ENCODE results near the gene KRTAP10-6.

Gene KRTAP10-6

GRCh38 chr21:44568261-44568660, 24.0 kb downstream of the KRTAP10-6 start:
- no peak overlapping the region for H4K12ac ChIP-seq (ENCODE audit: low read depth, low read length)
- H2AFZ ChIP-seq (ENCODE audit: insufficient read depth, low read length, poor library complexity): no peak overlapping the region
- no peaks in the 10 kb centered on the region for H3K79me1 ChIP-seq (ENCODE audit: low read length)
- no peak overlapping the region for H4K91ac ChIP-seq (ENCODE audit: low read depth, low read length)
- H3K14ac ChIP-seq (ENCODE audit: low read length): no peak overlapping the region
- no peak overlapping the region for H3K4me2 ChIP-seq (ENCODE audit: low read length)
- H2BK5ac ChIP-seq (ENCODE audit: low read depth, low read length, poor library complexity): no peak overlapping the region
- no peaks in the 10 kb centered on the region for H3K4me1 ChIP-seq (ENCODE audit: control insufficient read depth in 1 of 2, insufficient read depth in 2 of 2, low read length in 2 of 2)
- no peak overlapping the region for H3K23ac ChIP-seq (ENCODE audit: low read length)
- H2BK12ac ChIP-seq (ENCODE audit: low read length): no peak overlapping the region
- no peak overlapping the region for H2AK5ac ChIP-seq (ENCODE audit: low read length)
- no peak overlapping the region for H3K27ac ChIP-seq (ENCODE audit: low read depth, low read length)
- no peak overlapping the region for H3K4me3 ChIP-seq (ENCODE audit: low read depth, low read length)
- no peak overlapping the region for H2BK120ac ChIP-seq (ENCODE audit: insufficient read depth, low read length, poor library complexity)
- no peaks in the 10 kb centered on the region for H3K27me3 ChIP-seq (ENCODE audit: insufficient read depth, low read length)
- H3K9ac ChIP-seq (ENCODE audit: low read length): no peak overlapping the region
- H3K4ac ChIP-seq (ENCODE audit: low read depth, low read length): no peak overlapping the region
- peaks cover 11% of the 10 kb centered on the region for H3K9me3 ChIP-seq (ENCODE audit: insufficient read depth, low read depth, low read length)
- H3K36me3 ChIP-seq (ENCODE audit: control insufficient read depth in 1 of 2, insufficient read depth in 2 of 2, low read length in 2 of 2): no peaks in the 10 kb centered on the region
- DNase-seq: no peak
- H3K79me2 ChIP-seq (ENCODE audit: control insufficient read depth, insufficient read depth, low read length, poor library complexity): no peaks in the 10 kb centered on the region
- WGBS (ENCODE audit: extremely low coverage, insufficient coverage, insufficient read length): no CpG with 5 or more reads among the region's 12 CpGs
- H3K18ac ChIP-seq (ENCODE audit: low read length): no peak overlapping the region
- no peak overlapping the region for H4K8ac ChIP-seq (ENCODE audit: low read depth, low read length)

GRCh38 chr21:44567481-44568171, 24.7 kb downstream of the KRTAP10-6 start:
- no peak overlapping the region for H2BK120ac ChIP-seq (ENCODE audit: insufficient read depth, low read length, poor library complexity)
- H2BK12ac ChIP-seq (ENCODE audit: low read length): no peak overlapping the region
- no peaks in the 10 kb centered on the region for H3K27me3 ChIP-seq (ENCODE audit: insufficient read depth, low read length)
- H3K9ac ChIP-seq (ENCODE audit: low read length): no peak overlapping the region
- no CpG with 5 or more reads among the region's 18 CpGs for WGBS (ENCODE audit: extremely low coverage, insufficient coverage, insufficient read length)
- H2AFZ ChIP-seq (ENCODE audit: insufficient read depth, low read length, poor library complexity): no peak overlapping the region
- H3K79me1 ChIP-seq (ENCODE audit: low read length): no peaks in the 10 kb centered on the region
- H3K4ac ChIP-seq (ENCODE audit: low read depth, low read length): no peak overlapping the region
- peaks cover 11% of the 10 kb centered on the region for H3K9me3 ChIP-seq (ENCODE audit: insufficient read depth, low read depth, low read length)
- H3K27ac ChIP-seq (ENCODE audit: low read depth, low read length): no peak overlapping the region
- no peak overlapping the region for H3K14ac ChIP-seq (ENCODE audit: low read length)
- no peak overlapping the region for H2BK5ac ChIP-seq (ENCODE audit: low read depth, low read length, poor library complexity)
- no peak overlapping the region for H3K4me2 ChIP-seq (ENCODE audit: low read length)
- H4K8ac ChIP-seq (ENCODE audit: low read depth, low read length): no peak overlapping the region
- H4K12ac ChIP-seq (ENCODE audit: low read depth, low read length): no peak overlapping the region
- H4K91ac ChIP-seq (ENCODE audit: low read depth, low read length): no peak overlapping the region
- no peaks in the 10 kb centered on the region for H3K4me1 ChIP-seq (ENCODE audit: control insufficient read depth in 1 of 2, insufficient read depth in 2 of 2, low read length in 2 of 2)
- H3K18ac ChIP-seq (ENCODE audit: low read length): no peak overlapping the region
- no peak overlapping the region for H3K4me3 ChIP-seq (ENCODE audit: low read depth, low read length)
- DNase-seq: no peak
- H2AK5ac ChIP-seq (ENCODE audit: low read length): no peak overlapping the region
- H3K79me2 ChIP-seq (ENCODE audit: control insufficient read depth, insufficient read depth, low read length, poor library complexity): no peaks in the 10 kb centered on the region
- no peak overlapping the region for H3K23ac ChIP-seq (ENCODE audit: low read length)
- no peaks in the 10 kb centered on the region for H3K36me3 ChIP-seq (ENCODE audit: control insufficient read depth in 1 of 2, insufficient read depth in 2 of 2, low read length in 2 of 2)

- no peak overlapping the region for H3K9ac ChIP-seq (ENCODE audit: low read length)
- no peak overlapping the region for H2AK5ac ChIP-seq (ENCODE audit: low read length)
- no peak overlapping the region for H3K18ac ChIP-seq (ENCODE audit: low read length)
- no peak overlapping the region for H3K4me3 ChIP-seq (ENCODE audit: low read depth, low read length)
- no peak overlapping the region for H2AFZ ChIP-seq (ENCODE audit: insufficient read depth, low read length, poor library complexity)
- H2BK120ac ChIP-seq (ENCODE audit: insufficient read depth, low read length, poor library complexity): no peak overlapping the region
- no peak overlapping the region for H2BK12ac ChIP-seq (ENCODE audit: low read length)
- no peak overlapping the region for H3K4ac ChIP-seq (ENCODE audit: low read depth, low read length)
- no peaks in the 10 kb centered on the region for H3K79me1 ChIP-seq (ENCODE audit: low read length)
- H4K12ac ChIP-seq (ENCODE audit: low read depth, low read length): no peak overlapping the region
- no peaks in the 10 kb centered on the region for H3K36me3 ChIP-seq (ENCODE audit: control insufficient read depth in 1 of 2, insufficient read depth in 2 of 2, low read length in 2 of 2)
- no peak overlapping the region for H3K14ac ChIP-seq (ENCODE audit: low read length)
- H4K8ac ChIP-seq (ENCODE audit: low read depth, low read length): no peak overlapping the region
- H4K91ac ChIP-seq (ENCODE audit: low read depth, low read length): no peak overlapping the region
- H3K27ac ChIP-seq (ENCODE audit: low read depth, low read length): no peak overlapping the region
- H3K23ac ChIP-seq (ENCODE audit: low read length): no peak overlapping the region
- DNase-seq: peak in 1 of 2 donors; percentile 7
- no peak overlapping the region for H2BK5ac ChIP-seq (ENCODE audit: low read depth, low read length, poor library complexity)
- no peaks in the 10 kb centered on the region for H3K27me3 ChIP-seq (ENCODE audit: insufficient read depth, low read length)
- H3K4me2 ChIP-seq (ENCODE audit: low read length): no peak overlapping the region
- H3K9me3 ChIP-seq (ENCODE audit: insufficient read depth, low read depth, low read length): peaks cover 2% of the 10 kb centered on the region
- no peaks in the 10 kb centered on the region for H3K79me2 ChIP-seq (ENCODE audit: control insufficient read depth, insufficient read depth, low read length, poor library complexity)
- WGBS (ENCODE audit: extremely low coverage, insufficient coverage, insufficient read length): no CpG with 5 or more reads among the region's 1 CpG
- no peaks in the 10 kb centered on the region for H3K4me1 ChIP-seq (ENCODE audit: control insufficient read depth in 1 of 2, insufficient read depth in 2 of 2, low read length in 2 of 2)
Observed at GRCh38 chr21:44566403-44566802, 25.9 kb downstream of the KRTAP10-6 start.

GRCh38 chr21:44564886-44565598, 27.3 kb downstream of the KRTAP10-6 start:
- Histone ChIP-seq H3K36me3 (ENCODE audit: control insufficient read depth in 1 of 2, insufficient read depth in 2 of 2, low read length in 2 of 2) (no peaks in the 10 kb centered on the region), H3K4me1 (ENCODE audit: control insufficient read depth in 1 of 2, insufficient read depth in 2 of 2, low read length in 2 of 2) (no peaks in the 10 kb centered on the region), H2BK12ac (ENCODE audit: low read length) (no peak overlapping the region), H4K8ac (ENCODE audit: low read depth, low read length) (no peak overlapping the region), H4K12ac (ENCODE audit: low read depth, low read length) (no peak overlapping the region), H3K79me1 (ENCODE audit: low read length) (no peaks in the 10 kb centered on the region), H3K79me2 (ENCODE audit: control insufficient read depth, insufficient read depth, low read length, poor library complexity) (no peaks in the 10 kb centered on the region), H2BK120ac (ENCODE audit: insufficient read depth, low read length, poor library complexity) (no peak overlapping the region), H3K27ac (ENCODE audit: low read depth, low read length) (no peak overlapping the region), H4K91ac (ENCODE audit: low read depth, low read length) (no peak overlapping the region), H2AFZ (ENCODE audit: insufficient read depth, low read length, poor library complexity) (no peak overlapping the region), H3K9me3 (ENCODE audit: insufficient read depth, low read depth, low read length) (no peaks in the 10 kb centered on the region), H3K18ac (ENCODE audit: low read length) (no peak overlapping the region), H3K4me3 (ENCODE audit: low read depth, low read length) (no peak overlapping the region), H3K23ac (ENCODE audit: low read length) (no peak overlapping the region), H2BK5ac (ENCODE audit: low read depth, low read length, poor library complexity) (no peak overlapping the region), H3K9ac (ENCODE audit: low read length) (no peak overlapping the region), H3K4ac (ENCODE audit: low read depth, low read length) (no peak overlapping the region), H2AK5ac (ENCODE audit: low read length) (no peak overlapping the region), H3K4me2 (ENCODE audit: low read length) (no peak overlapping the region), H3K27me3 (ENCODE audit: insufficient read depth, low read length) (no peaks in the 10 kb centered on the region), H3K14ac (ENCODE audit: low read length) (no peak overlapping the region)
- no peak for DNase-seq
- WGBS (ENCODE audit: extremely low coverage, insufficient coverage, insufficient read length): no CpG with 5 or more reads among the region's 1 CpG
